GM23248 (cell line): Measurements from ENCODE around the gene RXRA.

ENCODE experiments used
- EZH2 ChIP-seq: fragments of 200-600 bp; sonication (generic); IDR thresholded peaks from 2 replicates; pipeline ENCODE4 v1.6.1; 2018; ENCODE audit warnings: antibody characterized with exemption, mild to moderate bottlenecking; ENCODE audit not compliant: insufficient read depth, poor library complexity, severe bottlenecking
- EZH2phosphoT487 ChIP-seq: fragments of 200-600 bp; sonication (generic); IDR thresholded peaks from 2 replicates; pipeline ENCODE4 v1.6.1; 2018; ENCODE audit warnings: antibody characterized with exemption, moderate library complexity, mild to moderate bottlenecking, low read depth; ENCODE audit not compliant: insufficient read depth

- no peak for TF ChIP-seq EZH2
- no peak for TF ChIP-seq EZH2phosphoT487
These were observed 12.0 kb upstream of the RXRA start for GRCh38 chr9:134314039-134314949.
